ENCODE measurements around the gene KRT75.

KRT75 gene

DNA sequence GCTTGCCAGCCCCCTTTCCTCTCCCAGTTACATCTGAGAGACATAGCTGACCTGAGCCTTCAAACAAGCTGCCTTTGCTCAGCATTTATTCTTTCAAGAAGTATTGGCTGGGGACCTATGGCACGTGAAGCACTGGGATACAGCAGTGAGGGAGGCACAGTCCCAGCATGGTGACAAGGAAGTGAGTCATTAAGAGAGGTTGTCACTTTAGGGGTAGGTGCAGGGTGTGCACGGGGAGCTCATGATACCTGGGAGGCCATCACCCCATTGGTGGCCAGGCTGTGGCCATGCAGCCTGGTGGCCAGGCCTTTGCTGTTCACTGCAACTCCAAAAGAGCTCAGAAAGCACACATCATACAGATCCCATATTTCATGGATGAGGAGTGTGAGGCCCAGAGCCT lies 5.7 kb upstream of the KRT75 start:
- DNase-seq (ENCODE audit: low read depth in 2 of 2) = no peak

- DNase-seq (ENCODE audit: low read depth in 2 of 2) = no peak
Observed at GRCh38 chr12:52439420-52439819, 5.2 kb upstream of the KRT75 start.

DNA sequence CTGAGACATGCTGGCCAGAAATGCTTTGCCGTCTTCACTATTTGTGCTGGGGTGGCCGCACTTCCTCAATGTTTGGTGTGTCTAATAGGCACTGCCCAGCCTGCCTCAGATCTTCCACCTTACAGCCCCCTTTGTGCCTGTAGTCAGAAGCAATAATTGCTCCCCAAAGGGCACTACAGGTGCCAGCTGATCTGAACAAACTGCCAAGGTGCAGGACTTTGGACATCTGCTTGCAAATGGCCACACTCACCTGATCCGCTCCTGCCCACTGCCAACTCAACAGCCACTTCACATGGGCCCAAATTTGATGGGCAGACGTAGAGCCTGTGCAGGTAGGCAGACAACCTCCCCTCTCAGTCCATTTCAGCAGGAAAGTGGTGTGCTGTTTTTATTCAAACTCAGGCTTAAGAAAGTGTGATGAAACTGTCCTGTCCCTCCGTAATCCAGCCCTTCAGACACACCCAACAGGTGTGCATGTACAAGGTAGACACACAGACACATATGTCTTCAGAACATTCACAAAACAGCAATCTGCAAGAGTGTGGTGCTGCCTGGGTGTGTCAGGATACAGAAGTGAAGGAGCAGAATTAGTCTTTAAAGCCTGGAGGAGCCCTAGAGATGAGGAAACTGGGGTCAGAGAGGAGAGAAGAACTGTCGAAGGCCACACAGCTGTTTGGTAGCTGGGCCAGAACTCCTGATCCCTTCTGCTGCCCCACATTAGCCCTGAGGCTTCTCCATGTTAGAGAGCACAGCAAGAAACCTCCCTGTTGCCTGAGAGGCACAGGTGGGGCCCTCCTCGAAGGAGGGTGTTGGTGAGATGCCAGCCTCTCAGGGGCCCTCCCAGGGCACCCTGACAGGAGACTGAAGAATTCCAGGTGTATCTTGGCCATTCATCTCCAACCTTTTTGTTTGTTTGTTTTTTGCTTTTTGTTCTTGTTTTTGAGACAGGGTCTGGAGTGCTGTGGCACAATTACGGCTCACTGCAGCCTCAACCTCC lies 4.4 kb upstream of the KRT75 start:
- DNase-seq (ENCODE audit: low read depth in 2 of 2) = no peak

- no peak for DNase-seq (ENCODE audit: low read depth in 2 of 2)
Observed at GRCh38 chr12:52437508-52437907, 3.3 kb upstream of the KRT75 start.

- DNase-seq (ENCODE audit: low read depth in 2 of 2) = no peak
Observed at GRCh38 chr12:52436828-52437474, 2.8 kb upstream of the KRT75 start.

DNA sequence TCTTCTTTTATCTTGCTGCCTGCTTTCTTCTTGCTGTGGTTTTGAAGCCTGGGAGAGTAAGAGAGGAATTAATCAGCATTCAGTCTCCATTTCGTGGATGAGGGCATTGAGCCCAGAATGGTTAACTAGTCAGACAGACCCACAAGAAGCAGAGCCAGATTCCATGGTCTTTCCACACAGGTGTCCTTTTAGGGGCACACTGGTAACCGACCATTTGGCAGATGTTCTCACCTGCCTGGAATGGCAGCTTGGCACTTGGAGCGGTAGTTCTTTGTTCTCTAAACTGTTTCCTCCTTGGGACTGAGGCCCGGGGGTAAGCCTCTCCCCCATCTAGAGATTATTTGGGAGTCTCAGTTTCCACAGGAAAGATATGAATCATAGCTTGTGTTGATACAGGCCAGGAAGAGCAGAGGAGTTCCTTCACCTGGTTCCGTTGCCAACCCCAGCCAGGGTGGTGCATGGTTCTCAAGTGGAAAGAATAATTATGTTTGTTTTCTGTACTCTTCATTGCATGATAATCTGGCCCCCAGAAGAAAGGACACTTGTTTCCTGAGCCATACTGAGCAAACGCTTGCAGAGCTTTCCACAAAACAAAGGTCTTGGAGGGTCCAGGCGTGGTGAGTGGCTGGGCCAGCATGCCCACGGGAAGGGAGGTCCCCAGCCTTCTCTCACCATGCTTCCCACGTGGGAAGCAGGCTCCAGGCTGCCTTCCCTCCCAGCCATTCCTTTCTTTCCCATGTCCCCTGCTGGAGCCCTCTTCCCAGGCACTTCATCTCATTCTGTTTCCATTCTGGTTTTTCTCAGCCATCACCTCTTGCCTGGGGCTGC lies 2.0 kb upstream of the KRT75 start:
- DNase-seq (ENCODE audit: low read depth in 2 of 2) = no peak

GRCh38 chr12:52435659-52435999 lies 1.5 kb upstream of the KRT75 start:
- no peak for DNase-seq (ENCODE audit: low read depth in 2 of 2)

GRCh38 chr12:52434760-52435530 lies 774 bp upstream of the KRT75 start:
- DNase-seq (ENCODE audit: low read depth in 2 of 2) = no peak

- no peak for DNase-seq (ENCODE audit: low read depth in 2 of 2)
Observed at GRCh38 chr12:52433501-52434080, 580 bp downstream of the KRT75 start.

- no peak for DNase-seq (ENCODE audit: low read depth in 2 of 2)
Observed at GRCh38 chr12:52432559-52433207, 1.5 kb downstream of the KRT75 start.

GRCh38 chr12:52428121-52428520 lies 6.0 kb downstream of the KRT75 start:
- no peak for DNase-seq (ENCODE audit: low read depth in 2 of 2)

GRCh38 chr12:52427083-52427482 lies 7.1 kb downstream of the KRT75 start:
- DNase-seq (ENCODE audit: low read depth in 2 of 2) = no peak

DNA sequence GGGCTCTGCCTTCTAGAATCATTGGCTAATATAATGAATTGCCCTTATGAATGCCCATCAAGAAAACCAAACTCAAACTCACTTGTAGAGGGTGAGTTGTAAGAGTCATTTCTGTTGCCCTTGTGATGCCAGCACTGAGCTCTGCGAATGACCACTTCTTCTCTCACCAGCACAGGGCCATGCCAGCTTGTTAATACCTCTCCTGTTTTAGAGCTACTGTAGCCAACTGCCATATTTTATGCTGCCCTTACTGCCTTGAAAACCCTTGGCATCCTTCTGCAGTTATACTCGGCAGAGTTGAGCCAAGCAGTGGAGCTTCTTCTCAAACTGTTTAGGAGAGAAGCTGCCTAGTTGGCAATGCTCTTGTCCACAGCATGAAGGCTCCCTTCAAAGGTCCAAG lies 8.1 kb downstream of the KRT75 start:
- no peak for DNase-seq (ENCODE audit: low read depth in 2 of 2)

DNA sequence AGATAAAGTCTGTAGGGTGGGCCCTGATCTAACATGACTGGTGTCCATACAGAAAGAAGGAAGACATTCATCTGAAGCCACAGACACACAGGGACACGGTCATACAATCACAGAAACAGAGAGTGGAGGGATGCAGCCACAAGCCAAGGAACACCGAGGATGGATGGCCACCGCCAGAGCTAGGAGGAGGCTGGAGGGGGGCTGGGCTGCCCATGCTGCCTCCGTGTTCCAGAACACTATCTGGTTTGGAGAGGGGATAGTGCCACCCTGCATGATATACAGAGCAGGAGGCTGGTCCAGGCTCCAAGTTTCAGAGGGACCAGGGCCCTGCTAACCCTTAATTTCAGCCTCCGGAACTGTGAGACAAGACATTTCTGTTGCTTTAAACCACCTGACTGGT lies 8.7 kb downstream of the KRT75 start:
- DNase-seq (ENCODE audit: low read depth in 2 of 2) = no peak

- DNase-seq (ENCODE audit: low read depth in 2 of 2) = no peak
Observed at GRCh38 chr12:52423661-52424500, 10.3 kb downstream of the KRT75 start.

DNA sequence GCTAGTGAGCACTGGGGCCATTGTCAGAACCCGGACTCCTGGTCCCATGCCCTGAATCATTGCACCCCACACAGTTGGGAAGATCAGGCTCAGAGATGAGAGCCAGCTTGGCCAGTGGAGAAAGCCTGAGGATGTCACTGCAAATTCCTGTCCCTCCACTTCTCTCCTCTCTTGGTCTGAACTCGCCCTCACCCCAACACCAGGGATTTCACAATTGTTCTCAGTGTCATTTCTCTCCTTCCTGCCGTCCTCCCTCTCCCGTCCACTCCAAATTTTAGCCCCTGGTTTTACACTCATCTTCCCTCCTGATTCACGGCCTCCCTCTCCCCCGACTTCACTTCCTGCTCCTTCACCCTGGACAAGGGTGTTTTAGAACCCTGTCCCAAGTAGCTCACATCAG lies 11.1 kb downstream of the KRT75 start:
- DNase-seq (ENCODE audit: low read depth in 2 of 2) = no peak

DNA sequence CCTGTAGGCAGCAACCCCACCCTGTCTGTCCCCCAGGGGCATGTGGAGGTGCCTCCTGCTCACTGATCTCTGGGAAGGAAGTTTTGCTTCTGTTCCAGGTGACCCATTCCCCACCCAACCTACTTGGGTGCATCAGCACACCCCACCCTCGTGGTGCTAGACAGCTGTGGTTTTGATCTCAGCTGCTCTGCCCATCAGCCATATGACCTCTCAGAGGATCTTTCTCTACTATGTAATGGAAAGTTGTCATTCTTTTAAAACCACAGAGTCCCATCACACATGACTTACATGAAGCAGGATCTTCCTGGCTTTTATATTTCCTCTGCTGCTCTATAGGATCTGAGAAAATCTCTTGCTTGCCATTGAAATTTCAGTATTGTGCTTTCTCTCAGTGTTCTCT lies 14.5 kb downstream of the KRT75 start:
- no peak for DNase-seq (ENCODE audit: low read depth in 2 of 2)

- no peak for DNase-seq (ENCODE audit: low read depth in 2 of 2)
Observed at GRCh38 chr12:52418576-52419110, 15.5 kb downstream of the KRT75 start.

GRCh38 chr12:52417740-52418139 lies 16.4 kb downstream of the KRT75 start:
- DNase-seq (ENCODE audit: low read depth in 2 of 2) = no peak
